ENCODE measurements around the gene OSBP2. TPM values are rescaled to one million over a fixed set of nuclear protein-coding genes. Genes with fewer than 3 reads are reported as not detected.

Gene OSBP2
- total and polyA plus RNA-seq, 2 experiments from 2014 or later, result 2.1 to 2.9 TPM

DNA sequence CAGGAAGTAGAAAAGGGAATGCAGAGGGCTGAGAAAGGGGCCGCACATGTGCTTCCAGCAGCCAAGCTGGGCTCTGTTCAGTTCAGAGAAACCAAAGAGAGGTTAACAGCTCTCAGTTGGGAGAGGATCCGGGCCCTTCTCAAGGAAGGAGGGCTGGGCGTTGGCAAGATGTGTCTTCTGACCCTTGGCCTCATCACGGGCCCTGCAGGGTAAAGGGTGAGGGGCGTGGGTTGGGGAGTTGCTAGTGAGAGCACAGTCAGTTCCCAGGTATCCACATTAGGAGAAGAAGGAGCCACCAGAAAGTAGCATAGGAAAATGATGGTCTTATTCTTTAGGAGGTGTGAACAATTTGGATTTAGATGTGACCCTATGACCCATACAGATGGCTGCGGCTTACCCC lies 73.0 kb downstream of the OSBP2 start (continued):
- TF ChIP-seq, protein P1, sequence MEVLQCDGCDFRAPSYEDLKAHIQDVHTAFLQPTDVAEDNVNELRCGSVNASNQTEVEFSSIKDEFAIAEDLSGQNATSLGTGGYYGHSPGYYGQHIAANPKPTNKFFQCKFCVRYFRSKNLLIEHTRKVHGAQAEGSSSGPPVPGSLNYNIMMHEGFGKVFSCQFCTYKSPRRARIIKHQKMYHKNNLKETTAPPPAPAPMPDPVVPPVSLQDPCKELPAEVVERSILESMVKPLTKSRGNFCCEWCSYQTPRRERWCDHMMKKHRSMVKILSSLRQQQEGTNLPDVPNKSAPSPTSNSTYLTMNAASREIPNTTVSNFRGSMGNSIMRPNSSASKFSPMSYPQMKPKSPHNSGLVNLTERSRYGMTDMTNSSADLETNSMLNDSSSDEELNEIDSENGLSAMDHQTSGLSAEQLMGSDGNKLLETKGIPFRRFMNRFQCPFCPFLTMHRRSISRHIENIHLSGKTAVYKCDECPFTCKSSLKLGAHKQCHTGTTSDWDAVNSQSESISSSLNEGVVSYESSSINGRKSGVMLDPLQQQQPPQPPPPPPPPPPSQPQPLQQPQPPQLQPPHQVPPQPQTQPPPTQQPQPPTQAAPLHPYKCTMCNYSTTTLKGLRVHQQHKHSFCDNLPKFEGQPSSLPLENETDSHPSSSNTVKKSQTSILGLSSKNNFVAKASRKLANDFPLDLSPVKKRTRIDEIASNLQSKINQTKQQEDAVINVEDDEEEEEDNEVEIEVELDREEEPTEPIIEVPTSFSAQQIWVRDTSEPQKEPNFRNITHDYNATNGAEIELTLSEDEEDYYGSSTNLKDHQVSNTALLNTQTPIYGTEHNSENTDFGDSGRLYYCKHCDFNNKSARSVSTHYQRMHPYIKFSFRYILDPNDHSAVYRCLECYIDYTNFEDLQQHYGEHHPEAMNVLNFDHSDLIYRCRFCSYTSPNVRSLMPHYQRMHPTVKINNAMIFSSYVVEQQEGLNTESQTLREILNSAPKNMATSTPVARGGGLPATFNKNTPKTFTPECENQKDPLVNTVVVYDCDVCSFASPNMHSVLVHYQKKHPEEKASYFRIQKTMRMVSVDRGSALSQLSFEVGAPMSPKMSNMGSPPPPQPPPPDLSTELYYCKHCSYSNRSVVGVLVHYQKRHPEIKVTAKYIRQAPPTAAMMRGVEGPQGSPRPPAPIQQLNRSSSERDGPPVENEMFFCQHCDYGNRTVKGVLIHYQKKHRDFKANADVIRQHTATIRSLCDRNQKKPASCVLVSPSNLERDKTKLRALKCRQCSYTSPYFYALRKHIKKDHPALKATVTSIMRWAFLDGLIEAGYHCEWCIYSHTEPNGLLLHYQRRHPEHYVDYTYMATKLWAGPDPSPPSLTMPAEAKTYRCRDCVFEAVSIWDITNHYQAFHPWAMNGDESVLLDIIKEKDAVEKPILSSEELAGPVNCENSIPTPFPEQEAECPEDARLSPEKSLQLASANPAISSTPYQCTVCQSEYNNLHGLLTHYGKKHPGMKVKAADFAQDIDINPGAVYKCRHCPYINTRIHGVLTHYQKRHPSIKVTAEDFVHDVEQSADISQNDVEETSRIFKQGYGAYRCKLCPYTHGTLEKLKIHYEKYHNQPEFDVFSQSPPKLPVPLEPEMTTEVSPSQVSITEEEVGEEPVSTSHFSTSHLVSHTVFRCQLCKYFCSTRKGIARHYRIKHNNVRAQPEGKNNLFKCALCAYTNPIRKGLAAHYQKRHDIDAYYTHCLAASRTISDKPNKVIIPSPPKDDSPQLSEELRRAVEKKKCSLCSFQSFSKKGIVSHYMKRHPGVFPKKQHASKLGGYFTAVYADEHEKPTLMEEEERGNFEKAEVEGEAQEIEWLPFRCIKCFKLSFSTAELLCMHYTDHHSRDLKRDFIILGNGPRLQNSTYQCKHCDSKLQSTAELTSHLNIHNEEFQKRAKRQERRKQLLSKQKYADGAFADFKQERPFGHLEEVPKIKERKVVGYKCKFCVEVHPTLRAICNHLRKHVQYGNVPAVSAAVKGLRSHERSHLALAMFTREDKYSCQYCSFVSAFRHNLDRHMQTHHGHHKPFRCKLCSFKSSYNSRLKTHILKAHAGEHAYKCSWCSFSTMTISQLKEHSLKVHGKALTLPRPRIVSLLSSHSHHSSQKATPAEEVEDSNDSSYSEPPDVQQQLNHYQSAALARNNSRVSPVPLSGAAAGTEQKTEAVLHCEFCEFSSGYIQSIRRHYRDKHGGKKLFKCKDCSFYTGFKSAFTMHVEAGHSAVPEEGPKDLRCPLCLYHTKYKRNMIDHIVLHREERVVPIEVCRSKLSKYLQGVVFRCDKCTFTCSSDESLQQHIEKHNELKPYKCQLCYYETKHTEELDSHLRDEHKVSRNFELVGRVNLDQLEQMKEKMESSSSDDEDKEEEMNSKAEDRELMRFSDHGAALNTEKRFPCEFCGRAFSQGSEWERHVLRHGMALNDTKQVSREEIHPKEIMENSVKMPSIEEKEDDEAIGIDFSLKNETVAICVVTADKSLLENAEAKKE (CRISPR knock-in tag; IDR thresholded peaks at IDR 0.05), result no peak
- TF ChIP-seq ZNF114 (CRISPR knock-in tag; IDR thresholded peaks at IDR 0.05) (no peak), STAT1 (IDR thresholded peaks at IDR 0.05; ENCODE audit: unreplicated experiment) (no peak)

DNA sequence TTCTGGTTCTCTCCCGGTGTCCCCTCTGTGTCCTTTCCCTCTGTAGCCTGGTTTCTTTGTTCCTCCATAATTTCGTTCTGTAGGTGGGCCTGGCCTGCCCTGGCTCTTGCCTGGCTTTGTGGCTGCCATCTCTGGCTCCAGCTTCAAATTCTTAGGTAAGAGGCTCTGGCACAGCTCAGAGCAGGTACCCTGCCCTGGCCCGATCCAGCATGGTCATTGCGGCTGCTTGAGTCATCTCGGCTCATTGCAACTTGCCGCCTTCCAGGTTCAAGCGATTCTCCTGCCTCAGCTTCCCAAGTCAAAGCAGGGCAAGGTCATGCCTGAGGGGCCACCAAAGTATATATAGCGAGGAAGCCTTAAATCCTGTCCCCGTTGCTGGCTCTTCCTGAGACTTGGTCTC lies 76.0 kb downstream of the OSBP2 start:
- no peak for DNase-seq (ENCODE audit: low spot score)
- H4K20me1 ChIP-seq (replicated peaks; ENCODE audit: insufficient read depth), result no peaks in the 10 kb centered on the region
- H3K27ac ChIP-seq (ENCODE audit: low read depth), result no peak overlapping the region
- H3K4me2 ChIP-seq, result no peak overlapping the region
- H3K36me3 Mint-ChIP-seq (ENCODE audit: low read depth), result no peaks in the 10 kb centered on the region
- H3K27me3 ChIP-seq (ENCODE audit: insufficient read depth), result no peaks in the 10 kb centered on the region
- no peaks in the 10 kb centered on the region for H3K9me2 ChIP-seq (ENCODE audit: insufficient read depth)
- H3K27me3 Mint-ChIP-seq (ENCODE audit: insufficient read depth, low read depth, poor library complexity), result peaks cover 8% of the 10 kb centered on the region
- H3K36me3 ChIP-seq (ENCODE audit: insufficient read depth), result no peaks in the 10 kb centered on the region
- no peak overlapping the region for H3K4me3 Mint-ChIP-seq
- no peak overlapping the region for H3K27ac Mint-ChIP-seq
- H3K79me2 ChIP-seq (replicated peaks; ENCODE audit: insufficient read depth), result no peaks in the 10 kb centered on the region
- H3K4me3 ChIP-seq, result no peak overlapping the region
- no peaks in the 10 kb centered on the region for H3K9me3 Mint-ChIP-seq
- no peak for ATAC-seq
- H3K4me1 ChIP-seq (ENCODE audit: insufficient read depth), result no peaks in the 10 kb centered on the region
- H2AFZ ChIP-seq, result no peak overlapping the region
- no peaks in the 10 kb centered on the region for H3K4me1 Mint-ChIP-seq
- no peaks in the 10 kb centered on the region for H3F3A ChIP-seq (replicated peaks; ENCODE audit: low read depth)
- TF ChIP-seq EZH2 (IDR thresholded peaks at IDR 0.05; ENCODE audit: low read depth, unreplicated experiment) (no peak), STAT1 (IDR thresholded peaks at IDR 0.05; ENCODE audit: unreplicated experiment) (no peak), POLR2AphosphoS5 (IDR thresholded peaks at IDR 0.05; ENCODE audit: low read depth) (no peak), EZH2phosphoT487 (IDR thresholded peaks at IDR 0.05; ENCODE audit: unreplicated experiment) (no peak), NANOG (IDR thresholded peaks at IDR 0.05; ENCODE audit: borderline replicate concordance) (no peak), ZNF331 (CRISPR knock-in tag; IDR thresholded peaks at IDR 0.05; ENCODE audit: low read depth) (no peak), JUNB (IDR thresholded peaks at IDR 0.05; ENCODE audit: unreplicated experiment) (no peak)
- TF ChIP-seq, protein P2, sequence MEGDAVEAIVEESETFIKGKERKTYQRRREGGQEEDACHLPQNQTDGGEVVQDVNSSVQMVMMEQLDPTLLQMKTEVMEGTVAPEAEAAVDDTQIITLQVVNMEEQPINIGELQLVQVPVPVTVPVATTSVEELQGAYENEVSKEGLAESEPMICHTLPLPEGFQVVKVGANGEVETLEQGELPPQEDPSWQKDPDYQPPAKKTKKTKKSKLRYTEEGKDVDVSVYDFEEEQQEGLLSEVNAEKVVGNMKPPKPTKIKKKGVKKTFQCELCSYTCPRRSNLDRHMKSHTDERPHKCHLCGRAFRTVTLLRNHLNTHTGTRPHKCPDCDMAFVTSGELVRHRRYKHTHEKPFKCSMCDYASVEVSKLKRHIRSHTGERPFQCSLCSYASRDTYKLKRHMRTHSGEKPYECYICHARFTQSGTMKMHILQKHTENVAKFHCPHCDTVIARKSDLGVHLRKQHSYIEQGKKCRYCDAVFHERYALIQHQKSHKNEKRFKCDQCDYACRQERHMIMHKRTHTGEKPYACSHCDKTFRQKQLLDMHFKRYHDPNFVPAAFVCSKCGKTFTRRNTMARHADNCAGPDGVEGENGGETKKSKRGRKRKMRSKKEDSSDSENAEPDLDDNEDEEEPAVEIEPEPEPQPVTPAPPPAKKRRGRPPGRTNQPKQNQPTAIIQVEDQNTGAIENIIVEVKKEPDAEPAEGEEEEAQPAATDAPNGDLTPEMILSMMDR (conservative IDR thresholded peaks at IDR 0.05; ENCODE audit: low read depth in 2 of 2), result no peak
- TF ChIP-seq, protein P3, sequence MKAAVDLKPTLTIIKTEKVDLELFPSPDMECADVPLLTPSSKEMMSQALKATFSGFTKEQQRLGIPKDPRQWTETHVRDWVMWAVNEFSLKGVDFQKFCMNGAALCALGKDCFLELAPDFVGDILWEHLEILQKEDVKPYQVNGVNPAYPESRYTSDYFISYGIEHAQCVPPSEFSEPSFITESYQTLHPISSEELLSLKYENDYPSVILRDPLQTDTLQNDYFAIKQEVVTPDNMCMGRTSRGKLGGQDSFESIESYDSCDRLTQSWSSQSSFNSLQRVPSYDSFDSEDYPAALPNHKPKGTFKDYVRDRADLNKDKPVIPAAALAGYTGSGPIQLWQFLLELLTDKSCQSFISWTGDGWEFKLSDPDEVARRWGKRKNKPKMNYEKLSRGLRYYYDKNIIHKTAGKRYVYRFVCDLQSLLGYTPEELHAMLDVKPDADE (IDR thresholded peaks at IDR 0.05), result no peak
- TF ChIP-seq, protein P4, sequence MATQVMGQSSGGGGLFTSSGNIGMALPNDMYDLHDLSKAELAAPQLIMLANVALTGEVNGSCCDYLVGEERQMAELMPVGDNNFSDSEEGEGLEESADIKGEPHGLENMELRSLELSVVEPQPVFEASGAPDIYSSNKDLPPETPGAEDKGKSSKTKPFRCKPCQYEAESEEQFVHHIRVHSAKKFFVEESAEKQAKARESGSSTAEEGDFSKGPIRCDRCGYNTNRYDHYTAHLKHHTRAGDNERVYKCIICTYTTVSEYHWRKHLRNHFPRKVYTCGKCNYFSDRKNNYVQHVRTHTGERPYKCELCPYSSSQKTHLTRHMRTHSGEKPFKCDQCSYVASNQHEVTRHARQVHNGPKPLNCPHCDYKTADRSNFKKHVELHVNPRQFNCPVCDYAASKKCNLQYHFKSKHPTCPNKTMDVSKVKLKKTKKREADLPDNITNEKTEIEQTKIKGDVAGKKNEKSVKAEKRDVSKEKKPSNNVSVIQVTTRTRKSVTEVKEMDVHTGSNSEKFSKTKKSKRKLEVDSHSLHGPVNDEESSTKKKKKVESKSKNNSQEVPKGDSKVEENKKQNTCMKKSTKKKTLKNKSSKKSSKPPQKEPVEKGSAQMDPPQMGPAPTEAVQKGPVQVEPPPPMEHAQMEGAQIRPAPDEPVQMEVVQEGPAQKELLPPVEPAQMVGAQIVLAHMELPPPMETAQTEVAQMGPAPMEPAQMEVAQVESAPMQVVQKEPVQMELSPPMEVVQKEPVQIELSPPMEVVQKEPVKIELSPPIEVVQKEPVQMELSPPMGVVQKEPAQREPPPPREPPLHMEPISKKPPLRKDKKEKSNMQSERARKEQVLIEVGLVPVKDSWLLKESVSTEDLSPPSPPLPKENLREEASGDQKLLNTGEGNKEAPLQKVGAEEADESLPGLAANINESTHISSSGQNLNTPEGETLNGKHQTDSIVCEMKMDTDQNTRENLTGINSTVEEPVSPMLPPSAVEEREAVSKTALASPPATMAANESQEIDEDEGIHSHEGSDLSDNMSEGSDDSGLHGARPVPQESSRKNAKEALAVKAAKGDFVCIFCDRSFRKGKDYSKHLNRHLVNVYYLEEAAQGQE (IDR thresholded peaks at IDR 0.05; ENCODE audit: unreplicated experiment), result no peak
